Keratinocyte (primary cell): ENCODE measurements around the gene ZNF333.

Experiments used
- CTCF ChIP-seq, 3 experiments: IDR thresholded peaks in 1 of 3; conservative IDR thresholded peaks in 1 of 3; optimal IDR thresholded peaks in 1 of 3; 2 replicates in 2 of 3; 3 replicates in 1 of 3; pipeline versions ENCODE3 to v1.5.1; 2011; ENCODE audit warnings: low read length in 3 of 3, mild to moderate bottlenecking in 3 of 3, moderate library complexity in 2 of 3, control low read depth in 1 of 3, inconsistent platforms in 1 of 3; ENCODE audit not compliant: insufficient read depth in 2 of 3; ENCODE audit errors: extremely low read depth in 1 of 3
- EZH2 ChIP-seq: IDR thresholded peaks from one replicate; pipeline ENCODE4 v1.6.1; 2012; ENCODE audit warnings: inconsistent platforms, mild to moderate bottlenecking, low read length, moderate library complexity

GRCh38 chr19:14731200-14731599 is 41.4 kb downstream of the ZNF333 start:
- no peak for TF ChIP-seq CTCF (optimal IDR thresholded peaks at IDR 0.05 in 1 of 3, IDR thresholded peaks at IDR 0.05 in 1 of 3, conservative IDR thresholded peaks at IDR 0.05 in 1 of 3; ENCODE audit: extremely low read depth in 1 of 3, insufficient read depth in 2 of 3, low read length in 3 of 3)
- no peak for TF ChIP-seq EZH2
